Hepatocyte (in vitro differentiated cells): ENCODE data around the gene NTSR2.

ENCODE experiments used
- CTCF ChIP-seq: fragments of 200-600 bp; sonication (generic); IDR thresholded peaks from 2 replicates; pipeline ENCODE4 v1.5.1; 2016; ENCODE audit warnings: antibody characterized with exemption, mild to moderate bottlenecking; ENCODE audit not compliant: poor library complexity
- EZH2 ChIP-seq: fragments of 200-600 bp; sonication (generic); IDR thresholded peaks from 2 replicates; pipeline ENCODE4 v1.6.1; 2016; ENCODE audit warnings: antibody characterized with exemption, mild to moderate bottlenecking, borderline replicate concordance
- EZH2phosphoT487 ChIP-seq: fragments of 200-600 bp; sonication (generic); IDR thresholded peaks from one replicate; pipeline ENCODE4 v1.6.1; 2018; ENCODE audit warnings: antibody characterized with exemption, mild to moderate bottlenecking, low read depth, moderate library complexity; ENCODE audit not compliant: unreplicated experiment, severe bottlenecking

GRCh38 chr2:11649093-11649492, 20.9 kb downstream of the NTSR2 start:
- TF ChIP-seq CTCF = no peak
- no peak for TF ChIP-seq EZH2
- no peak for TF ChIP-seq EZH2phosphoT487
